ENCODE measurements around the gene TMEM256. TPM values are rescaled to one million over a fixed set of nuclear protein-coding genes. Genes with fewer than 3 reads are reported as not detected.

The TMEM256 gene
- total and polyA plus RNA-seq, 4 donors, result 30.0 to 130 (median 97.7) TPM

DNA sequence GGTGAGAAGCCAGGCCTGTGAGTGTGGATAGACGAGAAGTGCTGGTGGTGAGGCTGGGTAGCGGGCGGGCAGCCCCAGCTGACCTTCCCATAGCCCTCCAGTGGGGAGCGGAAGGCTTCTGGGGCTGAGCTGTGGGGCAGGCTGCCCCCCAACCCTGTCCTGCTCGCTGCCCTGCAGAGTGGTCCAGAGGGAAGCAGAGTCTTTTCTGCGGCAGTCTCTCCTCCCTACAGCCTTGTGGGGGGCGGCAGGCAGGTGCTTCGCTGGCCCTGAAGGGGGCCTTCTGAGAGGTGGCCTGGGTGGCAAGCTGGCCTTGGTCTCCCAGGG is 7.5 kb upstream of the TMEM256 start:
- no peak for DNase-seq (ENCODE audit: low spot score)
- Histone ChIP-seq H3K27ac (ENCODE audit: low read depth in 1 of 2, low read length in 2 of 2) (no peak overlapping the region), H3K27me3 (ENCODE audit: control insufficient read depth in 4 of 4, insufficient read depth in 4 of 4, low read length in 3 of 4) (no peaks in the 10 kb centered on the region), H3K4me1 (ENCODE audit: control insufficient read depth in 4 of 4, insufficient read depth in 4 of 4, low read length in 3 of 4) (no peaks in the 10 kb centered on the region), H3K9ac (ENCODE audit: low read depth in 1 of 2, low read length in 2 of 2) (no peak overlapping the region), H3K4me3 (ENCODE audit: low read depth in 1 of 3, low read length in 3 of 3) (no peak overlapping the region), H3K36me3 (ENCODE audit: control insufficient read depth in 4 of 4, insufficient read depth in 3 of 4, low read depth in 1 of 4, low read length in 3 of 4) (no peaks in the 10 kb centered on the region), H3K9me3 (ENCODE audit: control insufficient read depth in 4 of 4, low read length in 3 of 4) (no peaks in the 10 kb centered on the region)
- 94% methylated on average over 8 of the region's 8 CpGs for WGBS
- TF ChIP-seq, protein P1, sequence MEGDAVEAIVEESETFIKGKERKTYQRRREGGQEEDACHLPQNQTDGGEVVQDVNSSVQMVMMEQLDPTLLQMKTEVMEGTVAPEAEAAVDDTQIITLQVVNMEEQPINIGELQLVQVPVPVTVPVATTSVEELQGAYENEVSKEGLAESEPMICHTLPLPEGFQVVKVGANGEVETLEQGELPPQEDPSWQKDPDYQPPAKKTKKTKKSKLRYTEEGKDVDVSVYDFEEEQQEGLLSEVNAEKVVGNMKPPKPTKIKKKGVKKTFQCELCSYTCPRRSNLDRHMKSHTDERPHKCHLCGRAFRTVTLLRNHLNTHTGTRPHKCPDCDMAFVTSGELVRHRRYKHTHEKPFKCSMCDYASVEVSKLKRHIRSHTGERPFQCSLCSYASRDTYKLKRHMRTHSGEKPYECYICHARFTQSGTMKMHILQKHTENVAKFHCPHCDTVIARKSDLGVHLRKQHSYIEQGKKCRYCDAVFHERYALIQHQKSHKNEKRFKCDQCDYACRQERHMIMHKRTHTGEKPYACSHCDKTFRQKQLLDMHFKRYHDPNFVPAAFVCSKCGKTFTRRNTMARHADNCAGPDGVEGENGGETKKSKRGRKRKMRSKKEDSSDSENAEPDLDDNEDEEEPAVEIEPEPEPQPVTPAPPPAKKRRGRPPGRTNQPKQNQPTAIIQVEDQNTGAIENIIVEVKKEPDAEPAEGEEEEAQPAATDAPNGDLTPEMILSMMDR (IDR thresholded peaks at IDR 0.05; ENCODE audit: low read depth, low read length, missing input control), result no peak
- TF ChIP-seq, protein P2, sequence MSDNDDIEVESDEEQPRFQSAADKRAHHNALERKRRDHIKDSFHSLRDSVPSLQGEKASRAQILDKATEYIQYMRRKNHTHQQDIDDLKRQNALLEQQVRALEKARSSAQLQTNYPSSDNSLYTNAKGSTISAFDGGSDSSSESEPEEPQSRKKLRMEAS (IDR thresholded peaks at IDR 0.05), result no peak
- TF ChIP-seq SP1 (IDR thresholded peaks at IDR 0.05) (no peak), FOXA2 (IDR thresholded peaks at IDR 0.05) (no peak), EGR1 (IDR thresholded peaks at IDR 0.05; ENCODE audit: low read depth in 2 of 2) (no peak), YY1 (IDR thresholded peaks at IDR 0.05) (no peak), FOXA1 (IDR thresholded peaks at IDR 0.05) (no peak), JUND (IDR thresholded peaks at IDR 0.05) (no peak), HNF4A (conservative IDR thresholded peaks at IDR 0.05) (no peak), HNF4G (IDR thresholded peaks at IDR 0.05) (no peak), GABPA (IDR thresholded peaks at IDR 0.05 in 1 of 2, conservative IDR thresholded peaks at IDR 0.05 in 1 of 2) (no peak), TAF1 (conservative IDR thresholded peaks at IDR 0.05) (no peak), RXRA (IDR thresholded peaks at IDR 0.05) (no peak), RAD21 (IDR thresholded peaks at IDR 0.05) (no peak), NR2F2 (IDR thresholded peaks at IDR 0.05) (no peak)
- TF ChIP-seq, protein P3, sequence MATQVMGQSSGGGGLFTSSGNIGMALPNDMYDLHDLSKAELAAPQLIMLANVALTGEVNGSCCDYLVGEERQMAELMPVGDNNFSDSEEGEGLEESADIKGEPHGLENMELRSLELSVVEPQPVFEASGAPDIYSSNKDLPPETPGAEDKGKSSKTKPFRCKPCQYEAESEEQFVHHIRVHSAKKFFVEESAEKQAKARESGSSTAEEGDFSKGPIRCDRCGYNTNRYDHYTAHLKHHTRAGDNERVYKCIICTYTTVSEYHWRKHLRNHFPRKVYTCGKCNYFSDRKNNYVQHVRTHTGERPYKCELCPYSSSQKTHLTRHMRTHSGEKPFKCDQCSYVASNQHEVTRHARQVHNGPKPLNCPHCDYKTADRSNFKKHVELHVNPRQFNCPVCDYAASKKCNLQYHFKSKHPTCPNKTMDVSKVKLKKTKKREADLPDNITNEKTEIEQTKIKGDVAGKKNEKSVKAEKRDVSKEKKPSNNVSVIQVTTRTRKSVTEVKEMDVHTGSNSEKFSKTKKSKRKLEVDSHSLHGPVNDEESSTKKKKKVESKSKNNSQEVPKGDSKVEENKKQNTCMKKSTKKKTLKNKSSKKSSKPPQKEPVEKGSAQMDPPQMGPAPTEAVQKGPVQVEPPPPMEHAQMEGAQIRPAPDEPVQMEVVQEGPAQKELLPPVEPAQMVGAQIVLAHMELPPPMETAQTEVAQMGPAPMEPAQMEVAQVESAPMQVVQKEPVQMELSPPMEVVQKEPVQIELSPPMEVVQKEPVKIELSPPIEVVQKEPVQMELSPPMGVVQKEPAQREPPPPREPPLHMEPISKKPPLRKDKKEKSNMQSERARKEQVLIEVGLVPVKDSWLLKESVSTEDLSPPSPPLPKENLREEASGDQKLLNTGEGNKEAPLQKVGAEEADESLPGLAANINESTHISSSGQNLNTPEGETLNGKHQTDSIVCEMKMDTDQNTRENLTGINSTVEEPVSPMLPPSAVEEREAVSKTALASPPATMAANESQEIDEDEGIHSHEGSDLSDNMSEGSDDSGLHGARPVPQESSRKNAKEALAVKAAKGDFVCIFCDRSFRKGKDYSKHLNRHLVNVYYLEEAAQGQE (IDR thresholded peaks at IDR 0.05), result no peak
- TF ChIP-seq, protein P4, sequence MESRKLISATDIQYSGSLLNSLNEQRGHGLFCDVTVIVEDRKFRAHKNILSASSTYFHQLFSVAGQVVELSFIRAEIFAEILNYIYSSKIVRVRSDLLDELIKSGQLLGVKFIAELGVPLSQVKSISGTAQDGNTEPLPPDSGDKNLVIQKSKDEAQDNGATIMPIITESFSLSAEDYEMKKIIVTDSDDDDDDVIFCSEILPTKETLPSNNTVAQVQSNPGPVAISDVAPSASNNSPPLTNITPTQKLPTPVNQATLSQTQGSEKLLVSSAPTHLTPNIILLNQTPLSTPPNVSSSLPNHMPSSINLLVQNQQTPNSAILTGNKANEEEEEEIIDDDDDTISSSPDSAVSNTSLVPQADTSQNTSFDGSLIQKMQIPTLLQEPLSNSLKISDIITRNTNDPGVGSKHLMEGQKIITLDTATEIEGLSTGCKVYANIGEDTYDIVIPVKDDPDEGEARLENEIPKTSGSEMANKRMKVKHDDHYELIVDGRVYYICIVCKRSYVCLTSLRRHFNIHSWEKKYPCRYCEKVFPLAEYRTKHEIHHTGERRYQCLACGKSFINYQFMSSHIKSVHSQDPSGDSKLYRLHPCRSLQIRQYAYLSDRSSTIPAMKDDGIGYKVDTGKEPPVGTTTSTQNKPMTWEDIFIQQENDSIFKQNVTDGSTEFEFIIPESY (IDR thresholded peaks at IDR 0.05), result no peak
- TF ChIP-seq, protein P5, sequence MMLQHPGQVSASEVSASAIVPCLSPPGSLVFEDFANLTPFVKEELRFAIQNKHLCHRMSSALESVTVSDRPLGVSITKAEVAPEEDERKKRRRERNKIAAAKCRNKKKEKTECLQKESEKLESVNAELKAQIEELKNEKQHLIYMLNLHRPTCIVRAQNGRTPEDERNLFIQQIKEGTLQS (IDR thresholded peaks at IDR 0.05), result no peak
